ENCODE results near the gene PLA2G12A. TPM values are rescaled to one million over a fixed set of nuclear protein-coding genes. Genes with fewer than 3 reads are reported as not detected.

Gene PLA2G12A
- total and polyA plus RNA-seq, 2 donors from 2014 or later: 42.0 to 54.0 TPM

DNA sequence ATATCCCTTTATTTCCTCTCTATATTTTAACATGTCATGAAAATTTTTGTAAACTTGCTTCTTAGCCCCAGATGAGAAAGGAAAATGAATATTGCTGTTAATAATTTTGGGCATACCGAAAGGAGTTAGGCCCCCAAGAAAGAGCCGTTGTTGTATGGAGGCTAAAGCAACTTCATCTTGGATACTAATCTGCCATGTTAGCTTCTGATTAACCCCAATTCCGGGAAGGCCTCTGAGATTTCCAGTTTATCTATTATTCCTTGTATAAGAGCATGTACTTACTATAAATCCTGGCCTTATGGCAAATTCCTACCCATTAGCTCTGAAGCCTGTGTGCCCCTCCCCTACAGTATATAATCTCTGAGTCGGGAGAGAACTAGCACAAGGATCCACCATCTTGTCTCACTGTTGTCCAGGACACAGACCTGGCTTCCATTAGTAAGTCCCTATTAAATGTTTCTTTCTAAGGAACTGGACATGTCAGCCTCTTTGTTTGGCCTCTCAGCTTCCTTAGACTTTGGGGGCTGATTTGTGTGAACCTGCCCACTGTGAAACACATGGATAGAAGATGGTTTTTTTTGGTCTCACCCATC, 20.9 kb upstream of the PLA2G12A start:
- no peaks in the 10 kb centered on the region for H3K27me3 ChIP-seq (ENCODE audit: control insufficient read depth, insufficient read depth, low read length)
- no peak for FAIRE-seq
- no peaks in the 10 kb centered on the region for H3K4me1 ChIP-seq (ENCODE audit: control insufficient read depth in 2 of 3, insufficient read depth in 2 of 3, low read depth in 1 of 3, low read length in 3 of 3)
- no peaks in the 10 kb centered on the region for H3K9me3 ChIP-seq (ENCODE audit: control insufficient read depth in 2 of 3, insufficient read depth in 1 of 3, low read length in 3 of 3)
- H3K4me3 ChIP-seq (ENCODE audit: low read length in 3 of 3): no peak overlapping the region
- H3K27ac ChIP-seq (ENCODE audit: low read depth in 2 of 2, low read length in 2 of 2): no peak overlapping the region
- DNase-seq: no peak
- intact Hi-C loops (cut with DNase I): no loop called here
- no peak for TF ChIP-seq CTCF (IDR thresholded peaks at IDR 0.05; ENCODE audit: borderline replicate concordance, extremely low read depth, insufficient read depth)
- no peak overlapping the region for H3K9ac ChIP-seq (ENCODE audit: low read length in 3 of 3)
- H3K36me3 ChIP-seq (ENCODE audit: control insufficient read depth in 2 of 3, insufficient read depth in 3 of 3, low read length in 3 of 3): peaks cover 0 to 12% (median 9%) of the 10 kb centered on the region in 3 donors

DNA sequence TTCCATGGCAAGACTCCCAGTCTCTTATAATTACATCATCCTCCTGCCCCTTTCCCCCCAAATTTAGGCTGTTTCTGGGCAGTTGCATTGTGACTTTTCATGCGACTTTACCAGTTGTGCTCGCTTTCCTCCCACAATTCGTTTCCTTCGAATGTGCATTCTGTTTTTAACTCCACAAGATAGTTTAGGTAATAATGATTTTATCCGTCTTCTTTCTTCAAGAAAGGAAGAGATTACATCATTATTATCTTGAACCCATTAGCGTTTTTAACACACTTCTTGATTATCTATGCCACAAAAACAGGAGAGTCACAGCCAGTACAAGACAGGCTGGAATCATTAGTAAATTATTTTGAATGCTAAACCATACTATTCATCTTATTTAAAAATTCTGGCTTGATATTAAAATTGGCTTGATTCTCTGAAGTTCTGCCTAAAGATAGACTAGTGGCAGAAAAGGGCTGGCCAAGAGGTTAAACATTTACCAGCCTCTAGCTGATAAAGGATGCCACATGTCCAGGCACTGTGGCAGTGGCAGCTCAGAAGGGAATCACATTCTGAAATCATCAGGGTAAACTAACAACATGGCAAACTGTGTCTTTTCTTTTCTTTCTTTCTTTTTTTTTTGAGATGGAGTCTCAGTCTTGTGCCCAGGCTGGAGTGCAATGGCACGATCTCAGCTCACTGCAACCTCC, 19.7 kb upstream of the PLA2G12A start:
- TF ChIP-seq CTCF (IDR thresholded peaks at IDR 0.05; ENCODE audit: borderline replicate concordance, extremely low read depth, insufficient read depth): no peak
- no peaks in the 10 kb centered on the region for H3K27me3 ChIP-seq (ENCODE audit: control insufficient read depth, insufficient read depth, low read length)
- intact Hi-C loops (cut with DNase I): no loop called here
- H3K4me3 ChIP-seq (ENCODE audit: low read length in 3 of 3): no peak overlapping the region
- peaks cover 0 to 12% (median 9%) of the 10 kb centered on the region in 3 donors for H3K36me3 ChIP-seq (ENCODE audit: control insufficient read depth in 2 of 3, insufficient read depth in 3 of 3, low read length in 3 of 3)
- no peak overlapping the region for H3K27ac ChIP-seq (ENCODE audit: low read depth in 2 of 2, low read length in 2 of 2)
- no peaks in the 10 kb centered on the region for H3K4me1 ChIP-seq (ENCODE audit: control insufficient read depth in 2 of 3, insufficient read depth in 2 of 3, low read depth in 1 of 3, low read length in 3 of 3)
- H3K9ac ChIP-seq (ENCODE audit: low read length in 3 of 3): no peak overlapping the region
- no peak for DNase-seq
- FAIRE-seq: no peak
- H3K9me3 ChIP-seq (ENCODE audit: control insufficient read depth in 2 of 3, insufficient read depth in 1 of 3, low read length in 3 of 3): no peaks in the 10 kb centered on the region

DNA sequence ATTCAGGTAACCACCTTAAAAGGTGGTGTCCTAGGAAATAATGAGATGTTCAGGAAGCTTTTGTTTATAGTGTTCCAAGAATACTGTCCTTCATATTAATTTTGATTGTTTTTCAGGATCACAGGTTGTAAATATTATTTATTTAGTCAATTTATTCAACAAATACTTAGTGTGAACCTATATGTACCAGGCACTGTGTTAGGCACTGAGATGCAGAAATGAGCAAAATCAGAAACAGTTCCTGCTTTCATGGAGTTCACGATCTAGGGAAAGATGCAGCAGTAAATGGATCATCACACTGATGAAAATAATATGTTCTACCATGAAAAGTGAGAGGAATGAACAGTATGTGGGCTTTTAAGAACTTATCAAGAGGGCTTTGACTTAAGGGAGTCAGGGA, 18.2 kb upstream of the PLA2G12A start:
- intact Hi-C loops (cut with DNase I): no loop called here
- DNase-seq (no peak), FAIRE-seq (no peak)
- Histone ChIP-seq H3K27me3 (ENCODE audit: control insufficient read depth, insufficient read depth, low read length) (no peaks in the 10 kb centered on the region), H3K4me3 (ENCODE audit: low read length in 3 of 3) (no peak overlapping the region), H3K9ac (ENCODE audit: low read length in 3 of 3) (no peak overlapping the region), H3K36me3 (ENCODE audit: control insufficient read depth in 2 of 3, insufficient read depth in 3 of 3, low read length in 3 of 3) (peaks cover 0 to 12% (median 9%) of the 10 kb centered on the region in 3 donors), H3K4me1 (ENCODE audit: control insufficient read depth in 2 of 3, insufficient read depth in 2 of 3, low read depth in 1 of 3, low read length in 3 of 3) (no peaks in the 10 kb centered on the region), H3K27ac (ENCODE audit: low read depth in 2 of 2, low read length in 2 of 2) (no peak overlapping the region), H3K9me3 (ENCODE audit: control insufficient read depth in 2 of 3, insufficient read depth in 1 of 3, low read length in 3 of 3) (no peaks in the 10 kb centered on the region)
- TF ChIP-seq CTCF (IDR thresholded peaks at IDR 0.05; ENCODE audit: borderline replicate concordance, extremely low read depth, insufficient read depth): no peak

All from kidney (tissue), 14 donors.